ENCODE measurements around the gene GABRB2. TPM values are rescaled to one million over a fixed set of nuclear protein-coding genes. Genes with fewer than 3 reads are reported as not detected.
"Not testable (repeated sequence)": the region's sequence is repeated elsewhere in the genome, so short reads cannot be mapped to it uniquely, and the experiment has no call there.

GABRB2 gene
- total RNA-seq, 1 donor from 2014 or later = not detected

- Mint-ChIP-seq H3K4me1 (ENCODE audit: unreplicated experiment) (no peaks in the 10 kb centered on the region), H3K36me3 (ENCODE audit: unreplicated experiment) (no peaks in the 10 kb centered on the region), H3K27ac (ENCODE audit: unreplicated experiment) (no peak overlapping the region), H3K9me3 (ENCODE audit: unreplicated experiment) (no peaks in the 10 kb centered on the region), H3K27me3 (ENCODE audit: unreplicated experiment) (no peaks in the 10 kb centered on the region), H3K4me3 (ENCODE audit: unreplicated experiment) (no peak overlapping the region)
- TF ChIP-seq CTCF (IDR thresholded peaks at IDR 0.05) = no peak
- no peak for DNase-seq (ENCODE audit: extremely low spot score, unreplicated experiment)
These were observed 15.8 kb downstream of the GABRB2 start for GRCh38 chr5:161530700-161531099.

GRCh38 chr5:161513942-161514341, 32.6 kb downstream of the GABRB2 start:
- H3K4me1 Mint-ChIP-seq (ENCODE audit: unreplicated experiment) = no peaks in the 10 kb centered on the region
- no peak for TF ChIP-seq CTCF (IDR thresholded peaks at IDR 0.05)
- DNase-seq (ENCODE audit: extremely low spot score, unreplicated experiment) = no peak
- H3K36me3 Mint-ChIP-seq (ENCODE audit: unreplicated experiment) = no peaks in the 10 kb centered on the region
- H3K27me3 Mint-ChIP-seq (ENCODE audit: unreplicated experiment) = no peaks in the 10 kb centered on the region
- no peak overlapping the region for H3K27ac Mint-ChIP-seq (ENCODE audit: unreplicated experiment)
- peaks cover 9% of the 10 kb centered on the region for H3K9me3 Mint-ChIP-seq (ENCODE audit: unreplicated experiment)
- H3K4me3 Mint-ChIP-seq (ENCODE audit: unreplicated experiment) = no peak overlapping the region

GRCh38 chr5:161507591-161507990, 38.9 kb downstream of the GABRB2 start:
- Mint-ChIP-seq H3K36me3 (ENCODE audit: unreplicated experiment) (no peaks in the 10 kb centered on the region), H3K4me3 (ENCODE audit: unreplicated experiment) (no peak overlapping the region), H3K27me3 (ENCODE audit: unreplicated experiment) (no peaks in the 10 kb centered on the region), H3K27ac (ENCODE audit: unreplicated experiment) (no peak overlapping the region), H3K4me1 (ENCODE audit: unreplicated experiment) (no peaks in the 10 kb centered on the region), H3K9me3 (ENCODE audit: unreplicated experiment) (peaks cover 10% of the 10 kb centered on the region)
- TF ChIP-seq CTCF (IDR thresholded peaks at IDR 0.05) = no peak
- DNase-seq (ENCODE audit: extremely low spot score, unreplicated experiment) = no peak

- H3K4me1 Mint-ChIP-seq (ENCODE audit: unreplicated experiment); H3K36me3 Mint-ChIP-seq (ENCODE audit: unreplicated experiment); H3K4me3 Mint-ChIP-seq (ENCODE audit: unreplicated experiment); DNase-seq (ENCODE audit: extremely low spot score, unreplicated experiment); H3K27me3 Mint-ChIP-seq (ENCODE audit: unreplicated experiment); H3K9me3 Mint-ChIP-seq (ENCODE audit: unreplicated experiment); H3K27ac Mint-ChIP-seq (ENCODE audit: unreplicated experiment): not testable (repeated sequence)
These were observed 41.4 kb downstream of the GABRB2 start for GRCh38 chr5:161505160-161505559.

- no peak for DNase-seq (ENCODE audit: extremely low spot score, unreplicated experiment)
- no peaks in the 10 kb centered on the region for H3K4me1 Mint-ChIP-seq (ENCODE audit: unreplicated experiment)
- H3K27ac Mint-ChIP-seq (ENCODE audit: unreplicated experiment) = no peak overlapping the region
- H3K4me3 Mint-ChIP-seq (ENCODE audit: unreplicated experiment) = no peak overlapping the region
- no peak for TF ChIP-seq CTCF (IDR thresholded peaks at IDR 0.05)
- H3K27me3 Mint-ChIP-seq (ENCODE audit: unreplicated experiment) = no peaks in the 10 kb centered on the region
- H3K9me3 Mint-ChIP-seq (ENCODE audit: unreplicated experiment) = peaks cover 15% of the 10 kb centered on the region
- H3K36me3 Mint-ChIP-seq (ENCODE audit: unreplicated experiment) = no peaks in the 10 kb centered on the region
These were observed 48.0 kb downstream of the GABRB2 start for GRCh38 chr5:161498531-161498930.

- Mint-ChIP-seq H3K4me3 (ENCODE audit: unreplicated experiment) (no peak overlapping the region), H3K9me3 (ENCODE audit: unreplicated experiment) (no peaks in the 10 kb centered on the region), H3K27ac (ENCODE audit: unreplicated experiment) (no peak overlapping the region), H3K27me3 (ENCODE audit: unreplicated experiment) (no peaks in the 10 kb centered on the region), H3K36me3 (ENCODE audit: unreplicated experiment) (no peaks in the 10 kb centered on the region), H3K4me1 (ENCODE audit: unreplicated experiment) (no peaks in the 10 kb centered on the region)
- no peak for TF ChIP-seq CTCF (IDR thresholded peaks at IDR 0.05)
- DNase-seq (ENCODE audit: extremely low spot score, unreplicated experiment) = no peak
These were observed 62.8 kb downstream of the GABRB2 start for GRCh38 chr5:161483721-161484120.

All from osteocyte (in vitro differentiated cells).